ENCODE results near the gene TBC1D4. TPM values are rescaled to one million over a fixed set of nuclear protein-coding genes. Genes with fewer than 3 reads are reported as not detected.

TBC1D4 gene
- total RNA-seq, 1 experiment from 2014 or later = 177 TPM

DNA sequence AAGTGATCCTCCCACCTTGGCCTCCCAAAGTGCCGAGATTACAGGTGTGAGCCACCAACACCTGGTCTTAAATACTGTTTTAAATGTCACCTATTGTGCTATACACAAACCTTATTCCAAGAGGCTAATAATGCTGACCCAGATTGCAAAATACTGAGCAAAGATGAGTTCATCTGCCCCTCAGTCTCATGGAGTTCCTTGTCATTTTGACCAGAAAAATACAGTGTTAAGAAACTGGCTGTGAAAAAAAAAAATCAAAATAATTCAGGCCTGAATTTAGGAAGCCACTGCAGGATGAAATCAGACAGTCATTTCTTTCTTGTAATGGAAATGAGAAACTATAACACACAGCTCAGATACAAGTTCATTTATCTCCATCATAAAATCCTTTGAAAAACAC lies 59.9 kb downstream of the TBC1D4 start:
- no peaks in the 10 kb centered on the region for H3K27me3 ChIP-seq (replicated peaks; ENCODE audit: control insufficient read depth, insufficient read depth, low read length)
- BruUV-seq (replicated peaks) = no TSS peak
- Mint-ChIP-seq H3K36me3 (ENCODE audit: insufficient read depth, unreplicated experiment) (peaks cover 41% of the 10 kb centered on the region), H3K9me3 (ENCODE audit: unreplicated experiment) (no peaks in the 10 kb centered on the region), H3K27me3 (ENCODE audit: insufficient read depth, unreplicated experiment) (no peaks in the 10 kb centered on the region), H3K4me3 (ENCODE audit: unreplicated experiment) (no peak overlapping the region), H3K27ac (ENCODE audit: unreplicated experiment) (no peak overlapping the region), H3K4me1 (ENCODE audit: low read depth, unreplicated experiment) (peaks cover 19% of the 10 kb centered on the region)
- H3K4me3 ChIP-seq (ENCODE audit: low read depth, low read length) = no peak overlapping the region
- TF ChIP-seq, protein P1, sequence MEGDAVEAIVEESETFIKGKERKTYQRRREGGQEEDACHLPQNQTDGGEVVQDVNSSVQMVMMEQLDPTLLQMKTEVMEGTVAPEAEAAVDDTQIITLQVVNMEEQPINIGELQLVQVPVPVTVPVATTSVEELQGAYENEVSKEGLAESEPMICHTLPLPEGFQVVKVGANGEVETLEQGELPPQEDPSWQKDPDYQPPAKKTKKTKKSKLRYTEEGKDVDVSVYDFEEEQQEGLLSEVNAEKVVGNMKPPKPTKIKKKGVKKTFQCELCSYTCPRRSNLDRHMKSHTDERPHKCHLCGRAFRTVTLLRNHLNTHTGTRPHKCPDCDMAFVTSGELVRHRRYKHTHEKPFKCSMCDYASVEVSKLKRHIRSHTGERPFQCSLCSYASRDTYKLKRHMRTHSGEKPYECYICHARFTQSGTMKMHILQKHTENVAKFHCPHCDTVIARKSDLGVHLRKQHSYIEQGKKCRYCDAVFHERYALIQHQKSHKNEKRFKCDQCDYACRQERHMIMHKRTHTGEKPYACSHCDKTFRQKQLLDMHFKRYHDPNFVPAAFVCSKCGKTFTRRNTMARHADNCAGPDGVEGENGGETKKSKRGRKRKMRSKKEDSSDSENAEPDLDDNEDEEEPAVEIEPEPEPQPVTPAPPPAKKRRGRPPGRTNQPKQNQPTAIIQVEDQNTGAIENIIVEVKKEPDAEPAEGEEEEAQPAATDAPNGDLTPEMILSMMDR (IDR thresholded peaks at IDR 0.05; ENCODE audit: insufficient read depth in 1 of 2, low read depth in 1 of 2, low read length in 1 of 2, severe bottlenecking in 1 of 2, unreplicated experiment in 1 of 2) = no peak
- H3K4me1 ChIP-seq = peaks cover 26% of the 10 kb centered on the region
- H3K36me3 ChIP-seq (ENCODE audit: control insufficient read depth, insufficient read depth, low read length) = no peaks in the 10 kb centered on the region
- H3K9me3 ChIP-seq = no peaks in the 10 kb centered on the region
- intact Hi-C loops (cut with micrococcal nuclease; ENCODE audit: unreplicated experiment) = no loop called here
- ChIA-PET POLR2A (no interaction called here), CTCF (no interaction called here)
- DNase-seq = no peak

DNA sequence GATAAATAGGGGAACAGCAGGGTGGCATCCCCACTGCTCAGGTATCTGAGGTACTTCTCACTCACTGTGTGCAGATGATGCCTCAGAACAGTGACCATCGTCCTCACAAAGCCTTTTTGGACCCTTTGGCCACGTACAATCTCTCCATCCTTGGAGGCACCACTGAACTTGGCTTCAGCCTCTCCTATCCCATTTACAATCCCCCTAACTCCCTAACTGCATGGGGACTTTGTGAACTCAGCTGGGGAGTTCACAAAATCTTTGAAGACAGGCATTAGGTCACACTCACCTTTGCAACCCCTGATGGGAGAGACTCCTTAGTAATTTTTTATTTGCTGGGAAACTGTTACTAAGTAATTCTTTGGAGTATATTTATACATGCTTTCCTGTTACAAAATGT lies 60.8 kb downstream of the TBC1D4 start:
- Mint-ChIP-seq H3K4me3 (ENCODE audit: unreplicated experiment) (no peak overlapping the region), H3K27me3 (ENCODE audit: insufficient read depth, unreplicated experiment) (no peaks in the 10 kb centered on the region), H3K4me1 (ENCODE audit: low read depth, unreplicated experiment) (peaks cover 22% of the 10 kb centered on the region), H3K36me3 (ENCODE audit: insufficient read depth, unreplicated experiment) (peaks cover 44% of the 10 kb centered on the region), H3K9me3 (ENCODE audit: unreplicated experiment) (no peaks in the 10 kb centered on the region), H3K27ac (ENCODE audit: unreplicated experiment) (no peak overlapping the region)
- Histone ChIP-seq H3K9me3 (no peaks in the 10 kb centered on the region), H3K27me3 (replicated peaks; ENCODE audit: control insufficient read depth, insufficient read depth, low read length) (no peaks in the 10 kb centered on the region), H3K4me3 (ENCODE audit: low read depth, low read length) (no peak overlapping the region), H3K4me1 (peaks cover 25% of the 10 kb centered on the region), H3K36me3 (ENCODE audit: control insufficient read depth, insufficient read depth, low read length) (no peaks in the 10 kb centered on the region)
- BruUV-seq (replicated peaks) = no TSS peak
- POLR2A ChIA-PET = no interaction called here
- CTCF ChIA-PET = no interaction called here
- intact Hi-C loops (cut with micrococcal nuclease; ENCODE audit: unreplicated experiment) = no loop called here
- no peak for DNase-seq
- TF ChIP-seq, protein P1 (IDR thresholded peaks at IDR 0.05; ENCODE audit: insufficient read depth in 1 of 2, low read depth in 1 of 2, low read length in 1 of 2, severe bottlenecking in 1 of 2, unreplicated experiment in 1 of 2) = no peak

DNA sequence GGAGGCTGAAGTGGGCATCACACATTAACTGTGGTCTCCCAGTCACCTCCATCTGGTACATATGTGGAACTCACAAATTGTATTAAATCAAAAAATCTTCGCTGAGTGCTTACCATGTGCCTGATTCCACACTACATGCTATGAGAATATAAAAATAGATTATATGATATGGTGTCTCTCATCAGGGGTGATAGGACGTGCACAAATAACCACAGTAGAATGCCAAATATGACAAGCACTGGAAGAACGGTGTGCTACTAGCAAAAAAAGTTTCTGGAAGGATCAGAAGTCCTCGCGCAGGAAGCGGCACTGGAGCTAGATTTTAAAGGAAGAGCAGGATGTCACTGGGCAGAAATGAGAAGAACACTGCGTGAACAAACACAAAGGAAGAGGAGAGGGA lies 62.3 kb downstream of the TBC1D4 start:
- DNase-seq = no peak
- intact Hi-C loops (cut with micrococcal nuclease; ENCODE audit: unreplicated experiment) = no loop called here
- no peaks in the 10 kb centered on the region for H3K36me3 ChIP-seq (ENCODE audit: control insufficient read depth, insufficient read depth, low read length)
- H3K4me1 ChIP-seq = peaks cover 30% of the 10 kb centered on the region
- H3K4me3 ChIP-seq (ENCODE audit: low read depth, low read length) = no peak overlapping the region
- Mint-ChIP-seq H3K36me3 (ENCODE audit: insufficient read depth, unreplicated experiment) (peaks cover 31% of the 10 kb centered on the region), H3K27ac (ENCODE audit: unreplicated experiment) (no peak overlapping the region), H3K27me3 (ENCODE audit: insufficient read depth, unreplicated experiment) (no peaks in the 10 kb centered on the region), H3K4me3 (ENCODE audit: unreplicated experiment) (no peak overlapping the region), H3K9me3 (ENCODE audit: unreplicated experiment) (no peaks in the 10 kb centered on the region), H3K4me1 (ENCODE audit: low read depth, unreplicated experiment) (peaks cover 20% of the 10 kb centered on the region)
- H3K9me3 ChIP-seq = no peaks in the 10 kb centered on the region
- TF ChIP-seq, protein P1 (IDR thresholded peaks at IDR 0.05; ENCODE audit: insufficient read depth in 1 of 2, low read depth in 1 of 2, low read length in 1 of 2, severe bottlenecking in 1 of 2, unreplicated experiment in 1 of 2) = no peak
- H3K27me3 ChIP-seq (replicated peaks; ENCODE audit: control insufficient read depth, insufficient read depth, low read length) = no peaks in the 10 kb centered on the region
- no TSS peak for BruUV-seq (replicated peaks)
- ChIA-PET CTCF (no interaction called here), POLR2A (no interaction called here)
